DOHH2 (cell line): ENCODE results near the gene MAP3K6.

Experiments used
- EZH2phosphoT487 ChIP-seq: fragments of 200-600 bp; sonication (generic); IDR thresholded peaks from 2 replicates; pipeline ENCODE4 v1.6.1; 2017; ENCODE audit warnings: borderline replicate concordance, mild to moderate bottlenecking, antibody characterized with exemption, low read length, moderate library complexity, mixed read lengths
- TF ChIP-seq, protein P1 (sequence below): fragments of 200-600 bp; sonication (generic); IDR thresholded peaks from one replicate; pipeline ENCODE4 v1.5.1; 2014; ENCODE audit warnings: antibody characterized with exemption, mild to moderate bottlenecking, low read depth, low read length; ENCODE audit not compliant: poor library complexity, severe bottlenecking

DNA sequence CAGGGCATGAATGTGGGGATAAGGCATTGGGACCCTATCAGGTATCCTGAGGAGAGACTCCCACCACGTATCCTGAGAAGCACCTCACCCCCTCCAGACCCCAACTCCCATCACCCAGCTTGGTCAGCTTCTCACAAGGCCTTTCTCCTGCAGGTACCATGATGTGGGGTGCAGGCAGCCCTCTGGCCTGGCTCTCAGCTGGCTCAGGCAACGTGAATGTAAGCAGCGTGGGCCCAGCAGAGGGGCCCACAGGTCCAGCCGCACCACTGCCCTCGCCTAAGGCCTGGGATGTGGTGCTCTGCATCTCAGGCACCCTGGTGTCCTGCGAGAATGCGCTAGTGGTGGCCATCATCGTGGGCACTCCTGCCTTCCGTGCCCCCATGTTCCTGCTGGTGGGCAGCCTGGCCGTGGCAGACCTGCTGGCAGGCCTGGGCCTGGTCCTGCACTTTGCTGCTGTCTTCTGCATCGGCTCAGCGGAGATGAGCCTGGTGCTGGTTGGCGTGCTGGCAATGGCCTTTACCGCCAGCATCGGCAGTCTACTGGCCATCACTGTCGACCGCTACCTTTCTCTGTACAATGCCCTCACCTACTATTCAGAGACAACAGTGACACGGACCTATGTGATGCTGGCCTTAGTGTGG lies 27.0 kb upstream of the MAP3K6 start:
- TF ChIP-seq, protein P1, sequence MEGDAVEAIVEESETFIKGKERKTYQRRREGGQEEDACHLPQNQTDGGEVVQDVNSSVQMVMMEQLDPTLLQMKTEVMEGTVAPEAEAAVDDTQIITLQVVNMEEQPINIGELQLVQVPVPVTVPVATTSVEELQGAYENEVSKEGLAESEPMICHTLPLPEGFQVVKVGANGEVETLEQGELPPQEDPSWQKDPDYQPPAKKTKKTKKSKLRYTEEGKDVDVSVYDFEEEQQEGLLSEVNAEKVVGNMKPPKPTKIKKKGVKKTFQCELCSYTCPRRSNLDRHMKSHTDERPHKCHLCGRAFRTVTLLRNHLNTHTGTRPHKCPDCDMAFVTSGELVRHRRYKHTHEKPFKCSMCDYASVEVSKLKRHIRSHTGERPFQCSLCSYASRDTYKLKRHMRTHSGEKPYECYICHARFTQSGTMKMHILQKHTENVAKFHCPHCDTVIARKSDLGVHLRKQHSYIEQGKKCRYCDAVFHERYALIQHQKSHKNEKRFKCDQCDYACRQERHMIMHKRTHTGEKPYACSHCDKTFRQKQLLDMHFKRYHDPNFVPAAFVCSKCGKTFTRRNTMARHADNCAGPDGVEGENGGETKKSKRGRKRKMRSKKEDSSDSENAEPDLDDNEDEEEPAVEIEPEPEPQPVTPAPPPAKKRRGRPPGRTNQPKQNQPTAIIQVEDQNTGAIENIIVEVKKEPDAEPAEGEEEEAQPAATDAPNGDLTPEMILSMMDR, result no peak
- no peak for TF ChIP-seq EZH2phosphoT487
